Panc1 (cell line): ENCODE results near the gene CCDC154. TPM values are rescaled to one million over a fixed set of nuclear protein-coding genes. Genes with fewer than 3 reads are reported as not detected.
A peak's percentile ranks its signal among the peaks of the same experiment; 100 is the strongest.

Source experiments
- ATAC-seq: fragments of 200-7000 bp; cut with Tn5 transposase; 2 replicates; pipeline ENCODE4 v1.9.1; 2020; ENCODE audit warnings: mild to moderate bottlenecking, moderate library complexity
- BruUV-seq: library from RNA; stranded (reverse); fragments of 400-500 nt; replicated peaks from 2 replicates; lab custom pipeline; 2021; lab: Mats Ljungman, UMichigan
- CTCF ChIA-PET: fragments of 300-600 bp; sonication (Branson Sonifier 250); formaldehyde crosslinking; loops from one replicate; lab custom pipeline; 2022; ENCODE audit warnings: antibody characterized with exemption; lab: Charles Lee
- POLR2A ChIA-PET: fragments of 300-600 bp; sonication (Branson Sonifier 250); formaldehyde crosslinking; loops from one replicate; lab custom pipeline; 2022; ENCODE audit warnings: antibody characterized with exemption; lab: Charles Lee
- DNase-seq: peaks from one replicate; pipeline ENCODE4 v3.0.0-alpha.2; 2010; ENCODE audit warnings: low read depth, low spot score
- H3K27ac ChIP-seq: 2 replicates; pipeline ENCODE4 v1.5.1; 2011; ENCODE audit warnings: mild to moderate bottlenecking, low read length, inconsistent platforms
- H3K27me3 ChIP-seq: fragments of 200-500 bp; sonication (Bioruptor generic); 2 replicates; pipeline ENCODE4 v1.6.0; 2014; ENCODE audit warnings: low read length, inconsistent platforms; ENCODE audit not compliant: control insufficient read depth, insufficient read depth
- H3K36me3 ChIP-seq: fragments of 200-500 bp; sonication (Bioruptor generic); 2 replicates; pipeline ENCODE4 v1.5.1; 2014; ENCODE audit warnings: inconsistent platforms, mild to moderate bottlenecking, low read length, moderate library complexity; ENCODE audit not compliant: control insufficient read depth, insufficient read depth
- H3K4me1 ChIP-seq: 2 replicates; pipeline ENCODE4 v1.5.1; 2011; ENCODE audit warnings: inconsistent platforms, mild to moderate bottlenecking, low read length, moderate library complexity; ENCODE audit not compliant: control insufficient read depth, insufficient read depth
- H3K4me3 ChIP-seq, 2 experiments: 2 replicates each; pipeline ENCODE4 v1.5.1; 2011 to 2012; ENCODE audit warnings: low read depth in 2 of 2, low read length in 2 of 2, mild to moderate bottlenecking in 2 of 2, inconsistent platforms in 1 of 2, moderate library complexity in 1 of 2
- H3K9me3 ChIP-seq: fragments of 200-500 bp; sonication (Bioruptor generic); 2 replicates; pipeline ENCODE4 v1.5.1; 2014; ENCODE audit warnings: low read depth, mild to moderate bottlenecking, inconsistent platforms, low read length, moderate library complexity; ENCODE audit not compliant: control insufficient read depth, insufficient read depth
- CTCF ChIP-seq: fragments of 450-650 bp; IDR thresholded peaks from 2 replicates; pipeline ENCODE4 v1.5.1; 2017; ENCODE audit warnings: mild to moderate bottlenecking
- POLR2AphosphoS5 ChIP-seq: IDR thresholded peaks from 2 replicates; pipeline ENCODE4 v1.6.1; 2012; ENCODE audit warnings: mild to moderate bottlenecking, low read depth, low read length, moderate library complexity
- REST ChIP-seq, 2 experiments: IDR thresholded peaks; 2 replicates each; pipeline ENCODE4 v1.6.1; 2011 to 2012; ENCODE audit warnings: low read depth in 2 of 2, control low read depth in 1 of 2, low read length in 1 of 2, mild to moderate bottlenecking in 1 of 2, moderate library complexity in 1 of 2; ENCODE audit not compliant: insufficient read depth in 1 of 2
- SIN3A ChIP-seq: IDR thresholded peaks from 2 replicates; pipeline ENCODE4 v1.6.1; 2012; ENCODE audit warnings: low read depth, mild to moderate bottlenecking, low read length, moderate library complexity, borderline replicate concordance; ENCODE audit not compliant: insufficient read depth
- TCF7L2 ChIP-seq: IDR thresholded peaks from 2 replicates; pipeline ENCODE4 v1.6.1; 2011; ENCODE audit warnings: mild to moderate bottlenecking, low read depth, low read length, inconsistent platforms
- in situ Hi-C: cut with HindIII; loops from 2 replicates; pipeline ENCODE4 v1.10.0; 2016; ENCODE audit warnings: low sequenced_read_pairs, low pct_unique_long_range_greater_than_20kb
- intact Hi-C: fragments of 100-400 bp; cut with micrococcal nuclease; formaldehyde crosslinking; loops from one replicate; pipeline ENCODE4 v1.10.0; 2022; ENCODE audit not compliant: unreplicated experiment
- total RNA-seq: library from RNA; stranded (reverse); gene quantifications from one replicate; pipeline ENCODE4 v1.2.1, GENCODE V29; 2021; ENCODE audit not compliant: unreplicated experiment

CCDC154 gene
- total RNA-seq, 1 experiment from 2014 or later: 2.0 TPM

GRCh38 chr16:1398826-1399581, 45.4 kb downstream of the CCDC154 start:
- intact Hi-C loops (no loop called here), in situ Hi-C loops (no loop called here)
- H3K36me3 ChIP-seq: no peaks in the 10 kb centered on the region
- DNase-seq (no peak), ATAC-seq (peak; percentile 25; the same call in 1 of the 2 replicates)
- H3K9me3 ChIP-seq: no peaks in the 10 kb centered on the region
- no peaks in the 10 kb centered on the region for H3K4me1 ChIP-seq
- BruUV-seq: no TSS peak
- ChIA-PET CTCF (no interaction called here), POLR2A (no interaction called here)
- TF ChIP-seq POLR2AphosphoS5 (no peak), REST (IDR thresholded peaks at IDR 0.05; ENCODE audit: insufficient read depth in 1 of 2, low read depth in 2 of 2, low read length in 1 of 2) (no peak)
- no peaks in the 10 kb centered on the region for H3K27me3 ChIP-seq
- no peak overlapping the region for H3K4me3 ChIP-seq
- H3K27ac ChIP-seq: no peak overlapping the region

GRCh38 chr16:1398351-1398750, 46.0 kb downstream of the CCDC154 start:
- Histone ChIP-seq H3K4me1 (no peaks in the 10 kb centered on the region), H3K27ac (no peak overlapping the region), H3K4me3 (no peak overlapping the region), H3K36me3 (no peaks in the 10 kb centered on the region), H3K27me3 (no peaks in the 10 kb centered on the region), H3K9me3 (no peaks in the 10 kb centered on the region)
- ATAC-seq: no peak
- ChIA-PET POLR2A (no interaction called here), CTCF (no interaction called here)
- TF ChIP-seq CTCF: no peak
- intact Hi-C loops (no loop called here), in situ Hi-C loops (no loop called here)
- DNase-seq: no peak
- BruUV-seq: no TSS peak

- Histone ChIP-seq H3K9me3 (no peaks in the 10 kb centered on the region), H3K4me1 (no peaks in the 10 kb centered on the region), H3K27ac (no peak overlapping the region), H3K36me3 (no peaks in the 10 kb centered on the region), H3K27me3 (no peaks in the 10 kb centered on the region), H3K4me3 (no peak overlapping the region)
- intact Hi-C loops (no loop called here), in situ Hi-C loops (no loop called here)
- ATAC-seq: no peak
- TF ChIP-seq TCF7L2 (no peak), POLR2AphosphoS5 (no peak), CTCF (no peak), REST (IDR thresholded peaks at IDR 0.05; ENCODE audit: insufficient read depth in 1 of 2, low read depth in 2 of 2, low read length in 1 of 2) (no peak), SIN3A (no peak)
- POLR2A ChIA-PET: no interaction called here
- no TSS peak for BruUV-seq
- DNase-seq: no peak
- CTCF ChIA-PET: no interaction called here
Measured at GRCh38 chr16:1397779-1398178, 46.6 kb downstream of the CCDC154 start.
